Activated T-cell treated with anti-CD3 and anti-CD28 coated beads for 1 hour (primary cell): ENCODE data around the gene SRR.
A peak's percentile ranks its signal among the peaks of the same experiment; 100 is the strongest.
"Not testable (repeated sequence)": the region's sequence is repeated elsewhere in the genome, so short reads cannot be mapped to it uniquely, and the experiment has no call there.

ENCODE experiments used
- DNase-seq: peaks from one replicate; pipeline ENCODE4 v3.0.0-alpha.2; 2020; ENCODE audit warnings: low read depth

SRR gene

GRCh38 chr17:2303204-2304188 is at the start of gene SRR, which contains the start of gene SMG6:
TSS of gene SRR (plus strand) at chr17:2303950. CDS start at chr17:2315561, 11,611 bp downstream.
TSS of gene SMG6 (minus strand) at chr17:2303785. CDS start at chr17:2303720, 65 bp downstream.
- DNase-seq: peak; percentile 96

GRCh38 chr17:2258830-2259229 is 44.9 kb upstream of the SRR start:
- DNase-seq: not testable (repeated sequence)

- peak; percentile 22 for DNase-seq
These were observed 43.8 kb upstream of the SRR start for GRCh38 chr17:2259769-2260536.

GRCh38 chr17:2262135-2262587 is 41.6 kb upstream of the SRR start:
- no peak for DNase-seq

- DNase-seq: no peak
These were observed 40.3 kb upstream of the SRR start for GRCh38 chr17:2263183-2264066.

- no peak for DNase-seq
These were observed 39.5 kb upstream of the SRR start for GRCh38 chr17:2264067-2264860.

GRCh38 chr17:2265166-2265565 is 38.6 kb upstream of the SRR start:
- DNase-seq: not testable (repeated sequence)

- DNase-seq: peak; percentile 71
These were observed 37.5 kb upstream of the SRR start for GRCh38 chr17:2266045-2266864.

- DNase-seq: no peak
These were observed 36.9 kb upstream of the SRR start for GRCh38 chr17:2266865-2267228.

- no peak for DNase-seq
These were observed 36.4 kb upstream of the SRR start for GRCh38 chr17:2267354-2267753.

- no peak for DNase-seq
These were observed 31.6 kb upstream of the SRR start for GRCh38 chr17:2271985-2272702.

- no peak for DNase-seq
These were observed 29.3 kb upstream of the SRR start for GRCh38 chr17:2274414-2274813.

GRCh38 chr17:2275722-2276121 is 28.0 kb upstream of the SRR start:
- no peak for DNase-seq

- DNase-seq: no peak
These were observed 26.1 kb upstream of the SRR start for GRCh38 chr17:2277429-2278170.

GRCh38 chr17:2279707-2280106 is 24.0 kb upstream of the SRR start:
- DNase-seq: no peak

- DNase-seq: no peak
These were observed 21.4 kb upstream of the SRR start for GRCh38 chr17:2282297-2282873.

GRCh38 chr17:2283302-2283701 is 20.4 kb upstream of the SRR start:
- no peak for DNase-seq

- no peak for DNase-seq
These were observed 13.8 kb upstream of the SRR start for GRCh38 chr17:2289878-2290478.
